Hepatocyte (in vitro differentiated cells): Measurements from ENCODE around the gene POLDIP2. TPM values are rescaled to one million over a fixed set of nuclear protein-coding genes. Genes with fewer than 3 reads are reported as not detected.

Source experiments
- DNase-seq: peaks from one replicate; pipeline ENCODE4 v3.0.0-alpha.2; 2016; ENCODE audit warnings: low spot score
- H2AFZ ChIP-seq: fragments of 200-600 bp; sonication (generic); 2 replicates; pipeline ENCODE4 v1.6.0; 2016; ENCODE audit warnings: antibody characterized with exemption, mild to moderate bottlenecking
- H3K27ac ChIP-seq: fragments of 200-600 bp; sonication (generic); 2 replicates; pipeline ENCODE4 v1.5.1; 2016; ENCODE audit warnings: mild to moderate bottlenecking
- H3K27me3 ChIP-seq: fragments of 200-600 bp; sonication (generic); 2 replicates; pipeline ENCODE4 v1.6.1; 2016
- H3K36me3 ChIP-seq: fragments of 200-600 bp; sonication (generic); replicated peaks from 2 replicates; pipeline ENCODE4 v1.5.1; 2016; ENCODE audit warnings: low read depth; ENCODE audit not compliant: insufficient read depth
- H3K4me1 ChIP-seq: fragments of 200-600 bp; sonication (generic); 2 replicates; pipeline ENCODE4 v1.5.1; 2016; ENCODE audit warnings: mild to moderate bottlenecking, moderate library complexity; ENCODE audit not compliant: insufficient read depth
- H3K4me2 ChIP-seq: fragments of 200-600 bp; sonication (generic); 2 replicates; pipeline ENCODE4 v1.6.0; 2016
- H3K4me3 ChIP-seq: fragments of 200-600 bp; sonication (generic); 2 replicates; pipeline ENCODE4 v1.5.1; 2016; ENCODE audit warnings: mild to moderate bottlenecking
- H3K79me2 ChIP-seq: fragments of 200-600 bp; sonication (generic); 2 replicates; pipeline ENCODE4 v1.6.0; 2017; ENCODE audit warnings: mild to moderate bottlenecking
- H3K9me2 ChIP-seq: fragments of 200-600 bp; sonication (generic); replicated peaks from 2 replicates; pipeline ENCODE4 v1.6.0; 2017; ENCODE audit warnings: mild to moderate bottlenecking; ENCODE audit not compliant: insufficient read depth
- H3K9me3 ChIP-seq: fragments of 200-600 bp; sonication (generic); 2 replicates; pipeline ENCODE4 v1.5.1; 2016; ENCODE audit warnings: low read depth, mild to moderate bottlenecking
- H4K20me1 ChIP-seq: fragments of 200-600 bp; sonication (generic); 2 replicates; pipeline ENCODE4 v1.6.0; 2016; ENCODE audit warnings: mild to moderate bottlenecking; ENCODE audit not compliant: insufficient read depth, poor library complexity, severe bottlenecking
- EZH2 ChIP-seq: fragments of 200-600 bp; sonication (generic); IDR thresholded peaks from 2 replicates; pipeline ENCODE4 v1.6.1; 2016; ENCODE audit warnings: antibody characterized with exemption, mild to moderate bottlenecking, borderline replicate concordance
- EZH2phosphoT487 ChIP-seq: fragments of 200-600 bp; sonication (generic); IDR thresholded peaks from one replicate; pipeline ENCODE4 v1.6.1; 2018; ENCODE audit warnings: antibody characterized with exemption, mild to moderate bottlenecking, low read depth, moderate library complexity; ENCODE audit not compliant: unreplicated experiment, severe bottlenecking
- WGBS: methylation state at CpG from one replicate; pipeline ENCODE4 v1.1.6; 2016; ENCODE audit warnings: low lambda C conversion rate; ENCODE audit errors: missing lambda C conversion rate; 5-methylcytosine and 5-hydroxymethylcytosine counted together
- polyA plus RNA-seq: library from polyadenylated mRNA; unstranded; fragments of >200 nt; fragmentation: Nextera tagmentation; extraction: Ambion mirVana; gene quantifications from 2 replicates; pipeline ENCODE4 v1.2.1, GENCODE V29; 2016
- total RNA-seq: library from RNA; depleted of rRNA; stranded (reverse); fragments of >200 nt; gene quantifications from 2 replicates; pipeline ENCODE4 v1.2.3, GENCODE V29; 2014
- TF ChIP-seq, protein P1 (sequence below): fragments of 200-600 bp; sonication (generic); IDR thresholded peaks from 2 replicates; pipeline ENCODE4 v1.5.1; 2016; ENCODE audit warnings: antibody characterized with exemption, mild to moderate bottlenecking; ENCODE audit not compliant: poor library complexity

Gene POLDIP2
- total and polyA plus RNA-seq, 2 experiments from 2014 or later: 82.9 to 122 TPM

- Histone ChIP-seq H3K9me2 (no peaks in the 10 kb centered on the region), H3K4me1 (peaks cover 28% of the 10 kb centered on the region), H4K20me1 (no peaks in the 10 kb centered on the region), H3K4me2 (peak overlapping the region; percentile 98), H3K27ac (peak overlapping the region; percentile 81), H3K36me3 (no peaks in the 10 kb centered on the region), H3K9me3 (no peaks in the 10 kb centered on the region), H2AFZ (peak overlapping the region; percentile 74), H3K27me3 (no peaks in the 10 kb centered on the region), H3K79me2 (peaks cover 13% of the 10 kb centered on the region), H3K4me3 (peak overlapping the region; percentile 94)
- TF ChIP-seq, protein P1, sequence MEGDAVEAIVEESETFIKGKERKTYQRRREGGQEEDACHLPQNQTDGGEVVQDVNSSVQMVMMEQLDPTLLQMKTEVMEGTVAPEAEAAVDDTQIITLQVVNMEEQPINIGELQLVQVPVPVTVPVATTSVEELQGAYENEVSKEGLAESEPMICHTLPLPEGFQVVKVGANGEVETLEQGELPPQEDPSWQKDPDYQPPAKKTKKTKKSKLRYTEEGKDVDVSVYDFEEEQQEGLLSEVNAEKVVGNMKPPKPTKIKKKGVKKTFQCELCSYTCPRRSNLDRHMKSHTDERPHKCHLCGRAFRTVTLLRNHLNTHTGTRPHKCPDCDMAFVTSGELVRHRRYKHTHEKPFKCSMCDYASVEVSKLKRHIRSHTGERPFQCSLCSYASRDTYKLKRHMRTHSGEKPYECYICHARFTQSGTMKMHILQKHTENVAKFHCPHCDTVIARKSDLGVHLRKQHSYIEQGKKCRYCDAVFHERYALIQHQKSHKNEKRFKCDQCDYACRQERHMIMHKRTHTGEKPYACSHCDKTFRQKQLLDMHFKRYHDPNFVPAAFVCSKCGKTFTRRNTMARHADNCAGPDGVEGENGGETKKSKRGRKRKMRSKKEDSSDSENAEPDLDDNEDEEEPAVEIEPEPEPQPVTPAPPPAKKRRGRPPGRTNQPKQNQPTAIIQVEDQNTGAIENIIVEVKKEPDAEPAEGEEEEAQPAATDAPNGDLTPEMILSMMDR: no peak
- TF ChIP-seq EZH2phosphoT487 (no peak), EZH2 (no peak)
- no peak for DNase-seq
- WGBS: 56% methylated on average over 33 of the region's 33 CpGs
Measured at GRCh38 chr17:28404812-28405570, 47.7 kb upstream of the POLDIP2 start.

DNA sequence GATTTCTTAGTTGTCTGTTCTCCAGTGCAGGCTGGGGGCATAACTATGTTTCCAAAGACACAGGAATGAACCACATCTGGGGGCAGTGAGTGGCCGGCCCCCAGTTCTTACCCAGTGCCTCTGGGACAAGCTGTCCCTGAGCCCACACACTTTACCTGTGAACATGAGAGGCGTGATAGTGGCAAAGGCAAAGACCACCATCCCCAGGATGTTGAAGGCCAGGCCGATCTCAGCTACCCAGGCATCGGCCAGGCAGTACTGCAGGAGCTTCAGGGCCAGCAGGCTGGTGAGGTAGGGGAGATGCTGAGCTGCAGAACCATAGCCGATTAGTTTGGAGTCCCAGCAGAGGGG, 47.1 kb upstream of the POLDIP2 start:
- DNase-seq: no peak
- 89% methylated on average over 5 of the region's 5 CpGs for WGBS
- Histone ChIP-seq H3K4me3 (no peak overlapping the region), H3K27me3 (no peaks in the 10 kb centered on the region), H3K36me3 (no peaks in the 10 kb centered on the region), H3K9me2 (no peaks in the 10 kb centered on the region), H3K79me2 (peaks cover 13% of the 10 kb centered on the region), H3K4me2 (peak overlapping the region; percentile 98), H3K9me3 (no peaks in the 10 kb centered on the region), H3K27ac (peak overlapping the region; percentile 81), H4K20me1 (no peaks in the 10 kb centered on the region), H3K4me1 (peaks cover 28% of the 10 kb centered on the region), H2AFZ (no peak overlapping the region)
- no peak for TF ChIP-seq EZH2phosphoT487
- TF ChIP-seq, protein P1: no peak

DNA sequence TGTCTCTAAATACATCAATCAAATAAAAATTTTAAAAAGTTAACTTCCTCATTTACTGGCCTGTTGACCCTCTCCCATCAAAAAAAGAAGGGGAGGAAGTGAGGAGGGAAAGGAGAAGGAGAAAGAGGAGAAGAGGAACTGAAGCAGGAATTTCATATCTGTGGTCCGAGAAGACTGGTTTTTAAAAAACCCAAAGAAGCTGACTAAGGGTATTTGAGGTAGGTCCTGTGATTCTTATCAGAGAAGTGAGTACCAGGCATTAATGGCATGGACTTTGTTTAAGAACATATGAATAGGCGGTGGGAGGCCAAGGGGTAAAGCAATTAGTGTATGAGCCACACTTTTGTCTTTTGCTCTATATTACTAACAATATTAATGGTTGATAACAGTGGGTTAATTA, 46.7 kb upstream of the POLDIP2 start:
- no peak overlapping the region for H3K4me3 ChIP-seq
- H3K4me2 ChIP-seq: peak overlapping the region; percentile 98
- peaks cover 29% of the 10 kb centered on the region for H3K4me1 ChIP-seq
- no peak overlapping the region for H2AFZ ChIP-seq
- H3K36me3 ChIP-seq: no peaks in the 10 kb centered on the region
- H3K9me2 ChIP-seq: no peaks in the 10 kb centered on the region
- 68% methylated on average over 2 of the region's 2 CpGs for WGBS
- peaks cover 13% of the 10 kb centered on the region for H3K79me2 ChIP-seq
- no peak for DNase-seq
- H3K27ac ChIP-seq: peak overlapping the region; percentile 81
- no peaks in the 10 kb centered on the region for H3K27me3 ChIP-seq
- no peak for TF ChIP-seq EZH2
- no peak for TF ChIP-seq EZH2phosphoT487
- TF ChIP-seq, protein P1: no peak
- no peaks in the 10 kb centered on the region for H4K20me1 ChIP-seq
- H3K9me3 ChIP-seq: no peaks in the 10 kb centered on the region
